ENCODE data around the gene HPSE2.
"Not testable (repeated sequence)": the region's sequence is repeated elsewhere in the genome, so short reads cannot be mapped to it uniquely, and the experiment has no call there.

Gene HPSE2

GRCh38 chr10:99002392-99002791, 233.3 kb downstream of the HPSE2 start:
- DNase-seq, result no peak

GRCh38 chr10:98997596-98997995, 238.1 kb downstream of the HPSE2 start:
- no peak for DNase-seq

- DNase-seq, result no peak
Measured at GRCh38 chr10:98994030-98994429, 241.6 kb downstream of the HPSE2 start.

GRCh38 chr10:98983751-98984150, 251.9 kb downstream of the HPSE2 start:
- not testable (repeated sequence) for DNase-seq

- no peak for DNase-seq
Measured at GRCh38 chr10:98980353-98980752, 255.3 kb downstream of the HPSE2 start.

- no peak for DNase-seq
Measured at GRCh38 chr10:98971464-98971863, 264.2 kb downstream of the HPSE2 start.

- DNase-seq, result no peak
Measured at GRCh38 chr10:98967601-98968000, 268.1 kb downstream of the HPSE2 start.

- no peak for DNase-seq
Measured at GRCh38 chr10:98963608-98964007, 272.0 kb downstream of the HPSE2 start.

- DNase-seq, result no peak
Measured at GRCh38 chr10:98959379-98959778, 276.3 kb downstream of the HPSE2 start.

GRCh38 chr10:98957801-98958200, 277.9 kb downstream of the HPSE2 start:
- DNase-seq, result no peak

GRCh38 chr10:98956576-98957260, 278.9 kb downstream of the HPSE2 start:
- no peak for DNase-seq

- no peak for DNase-seq
Measured at GRCh38 chr10:98953251-98953650, 282.4 kb downstream of the HPSE2 start.

GRCh38 chr10:98951269-98952000, 284.2 kb downstream of the HPSE2 start:
- DNase-seq, result no peak

GRCh38 chr10:98950106-98950505, 285.5 kb downstream of the HPSE2 start:
- no peak for DNase-seq

GRCh38 chr10:98949306-98949705, 286.3 kb downstream of the HPSE2 start:
- DNase-seq, result no peak

GRCh38 chr10:98943681-98944080, 292.0 kb downstream of the HPSE2 start:
- no peak for DNase-seq

GRCh38 chr10:98929709-98930108, 305.9 kb downstream of the HPSE2 start:
- no peak for DNase-seq

GRCh38 chr10:98925651-98926050, 310.0 kb downstream of the HPSE2 start:
- DNase-seq, result no peak

GRCh38 chr10:98924526-98924925, 311.1 kb downstream of the HPSE2 start:
- no peak for DNase-seq

- DNase-seq, result no peak
Measured at GRCh38 chr10:98921316-98921715, 314.3 kb downstream of the HPSE2 start.

- no peak for DNase-seq
Measured at GRCh38 chr10:98920807-98921206, 314.8 kb downstream of the HPSE2 start.

- DNase-seq, result no peak
Measured at GRCh38 chr10:98920360-98920759, 315.3 kb downstream of the HPSE2 start.

- no peak for DNase-seq
Measured at GRCh38 chr10:98919899-98920298, 315.8 kb downstream of the HPSE2 start.

GRCh38 chr10:98917828-98918227, 317.8 kb downstream of the HPSE2 start:
- no peak for DNase-seq
